GM19463 (cell line): ENCODE results near the gene TIMM10B.

Experiments used
- ATAC-seq: cut with Tn5 transposase; IDR thresholded peaks from one replicate; pipeline ENCODE4 v1.9.1; 2021; ENCODE audit warnings: mild to moderate bottlenecking, moderate library complexity; ENCODE audit not compliant: unreplicated experiment

Gene TIMM10B, protein sequence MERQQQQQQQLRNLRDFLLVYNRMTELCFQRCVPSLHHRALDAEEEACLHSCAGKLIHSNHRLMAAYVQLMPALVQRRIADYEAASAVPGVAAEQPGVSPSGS

DNA sequence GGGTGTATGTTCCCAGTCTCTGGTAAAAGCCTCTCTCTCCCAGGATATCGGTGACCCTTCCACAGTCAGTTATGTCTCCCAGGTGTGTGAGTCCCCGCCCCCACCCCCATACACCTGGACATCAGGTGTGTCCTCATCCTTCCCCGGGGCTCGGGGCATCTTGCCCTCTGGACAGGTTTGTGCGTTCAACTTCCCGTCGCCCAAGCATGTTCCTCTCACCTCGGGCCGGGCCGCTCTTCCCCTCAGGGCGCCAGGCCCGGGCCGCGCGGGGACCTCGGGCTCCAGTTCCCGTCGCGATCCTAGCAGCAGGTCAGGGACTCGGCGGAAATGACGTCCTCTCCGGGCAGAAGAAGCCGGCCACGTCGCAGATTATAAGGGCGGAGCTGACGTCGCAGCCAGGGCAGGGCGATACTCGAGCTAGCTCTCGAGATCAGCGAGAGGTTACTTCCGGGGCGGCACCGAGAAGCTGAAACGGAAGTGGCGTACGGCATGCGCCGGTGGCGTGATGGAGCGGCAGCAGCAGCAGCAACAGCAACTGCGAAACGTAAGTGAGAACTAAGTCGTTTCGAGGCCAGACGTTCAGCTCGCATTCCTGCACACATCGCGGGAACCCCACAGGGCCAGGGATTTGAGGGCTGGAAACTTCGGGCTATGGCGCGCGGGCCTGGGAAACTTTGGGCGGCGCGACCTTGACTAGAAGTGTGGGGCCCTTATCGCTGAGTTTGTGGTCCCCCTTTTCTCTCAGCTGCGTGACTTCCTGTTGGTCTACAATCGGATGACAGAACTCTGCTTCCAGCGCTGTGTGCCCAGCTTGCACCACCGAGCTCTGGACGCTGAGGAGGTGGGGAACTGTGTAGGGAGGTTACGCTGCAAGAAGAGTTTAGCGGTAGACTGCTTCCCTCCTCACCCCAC, at the start of gene TIMM10B, which contains the start of gene ARFIP2:
Gene TIMM10B (plus strand): TSS at position 490 of the 912 bp plus-strand sequence. CDS start 16 bp downstream, at position 506.
Gene ARFIP2 (minus strand): TSS at position 320 of the 912 bp plus-strand sequence. CDS start 910 bp downstream, outside the sequence.
- ATAC-seq: peak; percentile 99

DNA sequence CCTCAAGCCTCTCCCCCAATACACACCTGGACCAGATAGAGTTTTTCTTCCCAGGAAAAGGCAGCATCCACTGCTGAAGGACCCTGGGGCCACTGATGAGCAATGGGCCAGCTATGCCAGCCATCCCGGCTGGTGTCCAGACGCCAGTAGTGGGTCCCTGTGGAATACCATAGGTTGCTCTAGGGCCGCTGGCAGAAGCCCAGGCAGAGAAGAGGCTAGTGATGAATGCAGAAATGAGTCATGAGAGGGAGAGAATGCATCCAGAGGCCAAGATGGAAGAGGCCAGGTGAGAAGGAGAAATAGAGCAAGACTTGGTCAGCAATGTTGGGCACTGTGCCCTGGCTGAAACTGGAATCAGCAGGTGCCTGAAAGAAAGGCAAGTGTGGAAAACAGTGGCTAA, 49.4 kb upstream of the TIMM10B start:
- ATAC-seq: no peak

DNA sequence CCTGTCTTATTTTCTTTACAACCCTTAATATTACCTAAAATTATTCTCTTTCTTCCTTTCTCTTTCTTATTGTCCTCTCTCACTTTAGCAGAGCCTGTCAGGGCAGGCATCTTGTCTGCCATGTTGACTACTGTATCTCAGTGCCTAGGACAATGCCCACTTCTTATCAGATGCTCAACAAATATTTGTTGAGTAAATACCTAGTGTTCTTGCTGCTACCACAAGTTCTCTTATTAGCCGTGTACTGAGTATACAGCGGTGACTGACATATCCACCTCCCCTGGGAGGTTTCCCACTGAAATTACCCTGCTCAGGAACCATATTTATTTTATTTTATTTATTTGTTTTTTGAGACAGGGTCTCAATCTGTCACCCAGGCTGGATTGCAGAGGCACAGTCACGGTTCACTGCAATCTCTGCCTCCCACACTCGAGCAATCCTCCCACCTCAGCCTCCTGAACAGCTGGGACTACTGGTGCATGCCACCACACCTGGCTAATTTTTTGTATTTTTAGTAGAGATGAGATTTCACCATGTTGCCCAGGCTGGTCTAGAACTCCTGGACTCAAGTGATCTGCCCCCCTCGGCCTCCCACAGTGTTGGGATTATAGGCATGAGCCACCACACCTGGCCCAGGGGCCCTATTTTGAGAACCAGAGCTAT, 47.2 kb upstream of the TIMM10B start:
- no peak for ATAC-seq

DNA sequence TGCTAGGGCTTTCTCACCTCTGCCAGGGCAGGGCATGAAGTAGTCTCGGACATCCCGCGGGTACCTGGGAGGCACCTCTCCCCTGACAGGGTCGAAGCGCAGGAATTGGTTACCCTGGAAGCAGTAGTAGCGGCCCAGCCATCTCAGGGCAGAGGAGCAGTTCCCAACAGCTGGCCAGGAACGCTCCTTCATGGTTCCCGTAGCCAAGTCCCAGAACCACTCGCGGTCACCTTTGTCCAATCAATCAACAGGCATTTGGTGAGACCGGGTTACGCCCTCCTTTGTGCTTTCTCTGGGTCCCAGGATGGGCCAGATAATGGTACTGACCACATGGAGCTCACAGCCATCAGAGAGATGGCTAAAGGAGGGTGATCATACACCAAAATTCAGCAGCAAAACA, 43.9 kb upstream of the TIMM10B start:
- ATAC-seq: no peak

DNA sequence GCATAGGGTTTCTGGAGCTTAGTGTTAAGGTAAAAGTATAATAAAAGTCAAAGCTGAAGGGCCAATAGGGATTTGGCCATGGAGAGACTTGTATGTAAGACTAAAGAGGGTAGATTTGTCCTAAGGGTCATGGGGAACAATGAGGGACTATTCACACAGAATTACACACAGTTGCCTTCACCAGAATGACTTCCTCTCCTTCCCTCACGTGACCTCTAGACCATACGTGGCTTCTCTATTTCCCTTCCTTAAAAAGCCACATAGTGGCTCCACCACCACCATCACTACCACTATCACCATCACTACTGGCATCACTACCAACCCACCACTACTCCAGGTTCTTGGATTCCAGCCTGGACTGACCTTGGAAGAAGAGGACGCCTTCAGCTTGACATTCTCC, 43.3 kb upstream of the TIMM10B start:
- ATAC-seq: no peak

DNA sequence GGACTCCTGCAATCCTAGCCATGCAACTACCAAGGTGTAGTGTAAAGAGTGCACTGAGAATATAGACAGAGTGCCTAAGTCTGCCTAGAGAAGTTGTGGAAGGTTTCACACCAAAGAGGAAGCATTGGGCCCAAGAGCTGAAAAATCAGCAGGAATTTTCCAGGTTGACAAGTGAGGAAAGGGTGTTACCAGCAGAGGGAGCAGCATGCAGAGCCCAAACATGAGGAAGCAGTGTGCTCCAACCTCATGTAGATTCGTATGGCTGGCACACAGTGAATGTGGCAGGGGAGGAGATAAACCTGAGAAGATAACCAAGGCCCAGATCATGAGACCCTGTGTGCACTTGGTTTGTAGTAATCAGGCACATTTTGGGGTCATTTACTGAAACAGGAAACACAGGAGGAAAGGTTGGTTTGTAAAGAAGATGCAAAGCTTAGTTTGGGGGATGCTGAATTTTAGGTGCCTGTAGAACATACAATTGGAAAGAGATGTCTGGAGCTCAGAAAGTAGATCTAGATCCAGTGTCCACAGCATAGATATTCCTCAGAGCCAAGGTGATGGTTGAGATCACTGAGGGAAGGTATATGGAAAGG, 42.2 kb upstream of the TIMM10B start:
- no peak for ATAC-seq

DNA sequence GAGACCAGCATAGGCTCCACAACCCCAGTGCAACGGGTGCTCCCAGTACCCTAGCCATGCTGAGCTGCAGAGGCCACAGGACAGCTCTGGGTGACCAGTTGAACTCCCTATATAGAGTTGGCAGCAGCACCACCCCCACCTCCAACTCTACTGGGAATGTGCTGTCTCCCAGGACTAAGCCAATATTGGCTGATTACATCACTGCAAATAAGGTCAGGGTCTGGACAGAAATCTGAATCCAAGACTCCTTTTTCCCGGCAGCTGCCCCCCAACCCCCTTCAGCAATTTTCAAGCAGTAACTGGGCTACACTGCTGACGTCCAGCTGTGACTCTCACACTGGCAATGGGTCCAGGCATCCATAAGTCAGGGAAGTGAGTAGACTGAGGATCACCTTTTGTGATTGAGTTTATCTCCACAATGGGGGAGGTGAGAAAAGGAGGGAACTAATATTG, 40.4 kb upstream of the TIMM10B start, which contains the start of gene HPX:
Gene HPX (minus strand): TSS at position 82 of the 453 bp plus-strand sequence. CDS start 24 bp downstream, at position 58.
- no peak for ATAC-seq

DNA sequence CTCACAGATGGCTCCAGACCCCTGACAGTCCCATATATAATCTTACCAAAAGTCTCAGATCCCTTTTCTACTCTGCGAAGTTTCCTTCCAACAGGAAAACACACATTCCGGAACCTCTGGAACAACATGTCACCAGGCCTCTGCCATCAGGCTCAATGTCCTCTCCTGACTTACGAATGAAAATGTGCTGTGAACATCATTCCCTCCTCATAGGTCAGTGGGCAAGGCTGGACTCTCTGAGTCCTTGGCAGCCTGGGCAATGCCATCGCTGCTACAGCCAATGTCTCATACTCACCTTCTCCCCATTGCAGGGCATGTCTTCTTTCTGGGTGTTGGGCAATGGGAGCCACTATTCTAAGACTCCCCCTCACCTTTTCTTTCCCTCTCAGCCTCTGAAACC, 38.9 kb upstream of the TIMM10B start:
- no peak for ATAC-seq

DNA sequence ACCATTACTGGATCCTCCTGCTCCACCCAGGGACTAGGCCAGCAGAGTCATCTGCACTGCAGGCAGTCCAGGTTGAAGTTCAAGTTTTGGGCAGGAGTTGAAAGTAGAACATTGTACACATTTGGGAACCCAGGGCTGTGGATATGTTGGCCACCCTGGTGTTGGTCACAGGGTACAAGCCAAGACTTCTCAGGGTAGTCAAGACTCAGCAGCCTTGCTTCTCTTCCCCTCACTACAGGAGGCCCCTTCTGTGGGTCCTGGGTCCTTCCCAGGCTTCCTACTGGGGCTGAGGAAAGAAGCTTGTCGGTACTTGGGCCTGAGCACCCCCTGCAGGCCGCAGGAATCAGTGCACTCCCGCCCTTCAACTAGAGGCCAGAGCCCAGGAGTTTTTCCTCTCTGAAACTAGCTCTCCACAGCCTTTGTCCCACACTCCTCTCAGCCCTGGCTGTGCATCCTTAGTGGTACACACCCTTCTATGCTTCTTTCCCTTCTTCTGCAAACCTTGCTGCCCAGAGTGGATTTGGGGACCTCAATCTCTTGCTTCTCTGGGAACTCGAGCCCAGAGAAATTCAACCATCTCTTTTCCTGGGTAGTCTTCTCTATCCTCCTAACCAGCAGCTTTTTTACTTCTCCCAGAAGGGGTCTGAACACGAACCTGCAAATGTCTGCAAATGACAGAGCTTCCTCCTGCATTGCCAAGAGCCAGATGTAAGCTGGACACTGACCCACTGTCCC, 37.9 kb upstream of the TIMM10B start:
- peak; percentile 91 for ATAC-seq

DNA sequence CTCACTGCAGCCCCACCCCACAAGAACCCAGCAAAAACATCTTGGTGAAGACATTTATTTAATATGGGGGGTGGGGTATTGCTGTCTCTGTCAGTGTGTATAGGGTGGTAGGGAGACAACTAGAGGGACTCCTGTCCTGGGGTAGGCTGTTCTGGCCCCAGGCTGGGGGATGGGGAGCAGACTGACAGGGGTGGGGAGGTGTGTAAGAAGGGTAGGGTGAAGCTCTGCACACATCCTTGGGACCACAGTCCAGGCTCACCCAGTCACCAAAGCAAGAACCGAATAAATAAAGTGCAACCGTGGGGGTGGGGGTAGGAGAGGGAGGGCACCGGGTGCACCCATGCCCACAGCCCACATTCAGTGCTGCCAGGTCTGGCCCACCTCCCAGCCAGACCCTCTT, 32.7 kb upstream of the TIMM10B start:
- ATAC-seq: no peak

DNA sequence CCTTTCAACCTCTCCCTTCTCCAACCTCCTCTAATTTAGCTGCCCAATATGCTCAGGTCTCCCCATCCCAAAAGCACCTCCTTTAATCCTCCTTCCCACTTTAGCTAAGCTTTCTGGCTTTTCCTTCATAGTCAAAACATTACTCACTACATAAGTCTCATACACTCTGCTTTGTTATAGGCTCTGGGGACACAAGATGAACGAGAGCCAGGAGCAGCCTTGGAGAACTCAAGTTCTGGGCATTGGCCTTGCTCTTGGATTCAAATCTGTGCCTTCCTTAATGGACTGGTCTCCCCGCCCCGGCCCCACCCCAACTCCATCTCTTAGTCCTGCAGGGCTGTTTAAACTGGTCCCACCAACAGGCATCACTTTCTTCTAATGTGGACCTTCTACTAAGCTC, 29.1 kb upstream of the TIMM10B start:
- no peak for ATAC-seq

DNA sequence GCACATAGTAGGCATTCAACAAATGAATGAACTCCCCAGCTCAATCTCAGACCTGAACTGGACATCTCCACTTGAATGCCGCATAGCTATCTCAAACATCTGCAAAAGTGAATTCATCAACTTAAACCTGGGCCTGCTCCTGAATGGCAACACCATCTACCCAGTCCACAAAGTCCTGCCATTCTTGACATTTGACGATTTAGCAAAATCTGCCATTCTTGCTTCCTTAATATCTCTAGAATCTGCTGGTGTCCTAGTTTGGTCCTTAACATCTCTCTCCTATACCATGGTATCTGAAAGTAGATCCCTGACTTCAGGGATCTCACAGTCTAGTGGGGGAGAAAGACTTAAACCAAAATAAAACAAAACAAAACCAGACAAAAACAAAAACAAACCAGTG, 28.1 kb upstream of the TIMM10B start:
- no peak for ATAC-seq

DNA sequence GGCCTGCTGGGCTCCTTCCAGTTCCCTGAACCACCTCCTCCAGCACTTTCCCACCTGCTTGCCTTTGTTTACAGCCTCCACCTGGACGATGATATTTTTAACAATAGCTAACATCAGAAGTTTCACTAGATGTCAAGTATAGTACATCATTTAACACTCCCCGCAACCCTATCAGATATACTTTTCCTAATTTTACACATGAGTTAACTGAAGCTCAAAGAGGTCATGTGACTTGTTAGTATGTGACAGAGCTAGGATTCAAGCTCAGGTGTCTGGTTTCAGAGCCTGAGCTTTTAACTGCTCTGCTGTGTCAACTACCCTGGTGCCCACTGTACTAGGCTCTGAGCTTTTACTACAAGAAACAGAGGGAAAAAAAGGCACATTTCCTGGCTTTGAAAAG, 26.2 kb upstream of the TIMM10B start:
- no peak for ATAC-seq

DNA sequence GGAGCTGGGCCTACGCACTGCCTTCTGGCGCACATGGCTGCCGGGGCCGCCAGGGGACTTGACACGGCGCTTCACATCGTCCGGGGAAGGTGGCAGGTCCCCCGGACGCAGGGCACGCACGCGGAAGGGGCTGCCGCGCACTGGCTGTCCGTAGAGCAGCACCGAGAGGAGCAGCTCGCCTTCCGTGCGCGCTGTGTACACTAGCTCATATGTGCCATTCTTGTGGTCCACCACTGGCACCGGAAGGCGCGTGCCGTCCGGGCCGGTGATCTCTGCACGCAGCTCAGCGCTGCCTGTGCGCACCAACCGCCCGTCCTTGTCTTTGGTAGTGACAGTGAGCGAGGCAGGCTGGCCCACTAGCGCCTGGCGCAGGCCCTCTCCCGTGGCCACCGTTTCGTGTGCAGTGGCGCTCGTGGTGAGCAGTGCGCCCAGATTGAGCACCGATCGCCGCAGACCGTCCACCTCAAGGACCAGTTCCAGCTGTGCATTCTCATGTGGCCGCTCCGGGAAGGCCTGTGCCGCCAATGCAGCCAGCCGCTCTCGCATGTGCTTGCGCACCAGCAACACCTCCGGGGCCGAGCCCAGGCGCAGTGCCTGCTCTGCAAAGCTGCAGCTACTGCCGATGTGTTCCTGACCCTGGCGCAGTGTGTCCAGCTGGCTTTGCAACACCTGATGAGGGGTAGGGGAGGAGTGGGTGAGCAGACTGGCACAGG, 24.8 kb upstream of the TIMM10B start:
- no peak for ATAC-seq

DNA sequence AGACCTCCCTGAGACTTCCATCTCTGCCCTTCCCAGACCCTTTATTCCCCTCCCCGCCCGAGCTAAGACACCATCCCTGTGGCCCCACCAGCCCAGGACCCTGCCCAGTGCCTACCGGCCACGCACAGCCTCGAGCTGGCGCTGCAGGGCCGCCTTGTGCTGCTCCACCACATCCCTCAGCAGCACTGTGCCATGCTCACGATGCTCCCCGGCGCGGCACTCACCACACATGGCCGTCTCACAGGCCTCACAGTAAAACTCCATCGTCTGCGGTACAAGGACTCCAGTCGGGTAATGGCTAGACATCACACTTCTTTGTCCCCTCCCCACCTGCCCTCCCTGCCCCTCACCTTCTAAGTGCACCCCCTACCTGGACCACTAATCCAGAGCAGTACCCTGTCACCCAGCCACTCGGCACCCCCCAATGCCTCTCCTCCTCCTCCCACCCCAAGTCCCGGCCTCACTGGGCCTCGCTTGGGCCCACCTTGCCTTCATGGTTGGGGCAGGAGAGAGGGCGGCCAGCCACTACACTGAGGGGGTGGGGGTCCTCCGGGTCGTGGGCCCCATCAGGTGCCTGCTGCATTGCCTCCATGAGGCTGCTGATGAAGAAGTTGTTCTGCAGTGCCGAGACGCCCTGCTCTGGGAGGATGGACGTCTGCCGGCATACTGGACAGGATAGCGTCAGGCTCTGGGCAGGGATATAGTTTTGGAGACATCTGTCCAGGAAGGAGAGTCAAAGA, 23.6 kb upstream of the TIMM10B start:
- ATAC-seq: no peak

DNA sequence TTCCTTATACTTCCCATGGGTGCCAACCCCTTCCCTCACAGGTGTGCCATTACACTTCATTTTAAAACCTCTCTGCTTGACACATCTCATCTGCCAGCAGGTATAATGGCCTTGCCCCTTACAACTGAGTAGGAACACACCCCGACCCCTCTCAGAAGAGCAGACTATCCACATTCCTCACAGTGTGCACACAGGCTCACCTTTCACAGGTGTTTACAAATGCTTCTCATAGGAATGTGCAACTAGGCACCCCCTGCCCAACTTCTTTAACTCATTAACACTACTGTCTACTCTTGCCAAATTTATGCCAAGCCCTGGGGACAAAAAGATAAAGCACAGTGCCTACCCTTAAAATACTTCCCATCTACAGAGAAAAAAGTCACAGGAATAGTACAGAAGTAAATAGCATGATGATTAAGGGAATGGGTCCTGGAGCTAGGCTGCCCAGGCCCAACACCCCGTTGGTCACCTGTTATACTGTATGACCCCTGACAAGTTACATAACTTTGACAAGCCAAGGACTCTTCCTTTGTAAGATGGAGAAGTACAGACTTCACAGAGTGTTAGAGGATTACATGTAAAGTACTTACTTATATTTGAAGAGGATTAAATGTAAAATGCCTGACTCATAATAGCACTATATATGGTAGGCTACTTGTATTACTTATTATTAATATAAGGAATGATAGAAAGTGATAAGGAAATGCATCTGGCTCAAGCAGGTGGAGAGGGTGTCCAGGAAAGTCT, 22.8 kb upstream of the TIMM10B start:
- ATAC-seq: no peak

DNA sequence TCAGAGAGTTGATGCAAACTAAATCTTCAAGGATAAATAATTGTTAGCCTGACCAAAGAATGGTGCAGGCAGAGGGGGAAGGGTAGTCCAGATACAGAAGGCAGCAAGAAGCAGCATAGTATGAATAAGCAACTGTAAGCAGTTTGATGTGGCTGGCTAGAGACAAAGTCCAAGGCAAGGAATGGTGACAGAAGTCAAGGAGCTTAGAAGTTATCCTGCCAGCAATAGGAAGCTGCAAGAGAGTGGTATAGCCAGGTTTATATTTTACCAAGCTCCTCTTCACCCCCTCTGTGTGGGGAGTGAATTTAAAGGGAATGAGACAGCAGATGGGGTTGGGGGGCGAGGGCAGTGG, 22.2 kb upstream of the TIMM10B start:
- ATAC-seq: no peak

DNA sequence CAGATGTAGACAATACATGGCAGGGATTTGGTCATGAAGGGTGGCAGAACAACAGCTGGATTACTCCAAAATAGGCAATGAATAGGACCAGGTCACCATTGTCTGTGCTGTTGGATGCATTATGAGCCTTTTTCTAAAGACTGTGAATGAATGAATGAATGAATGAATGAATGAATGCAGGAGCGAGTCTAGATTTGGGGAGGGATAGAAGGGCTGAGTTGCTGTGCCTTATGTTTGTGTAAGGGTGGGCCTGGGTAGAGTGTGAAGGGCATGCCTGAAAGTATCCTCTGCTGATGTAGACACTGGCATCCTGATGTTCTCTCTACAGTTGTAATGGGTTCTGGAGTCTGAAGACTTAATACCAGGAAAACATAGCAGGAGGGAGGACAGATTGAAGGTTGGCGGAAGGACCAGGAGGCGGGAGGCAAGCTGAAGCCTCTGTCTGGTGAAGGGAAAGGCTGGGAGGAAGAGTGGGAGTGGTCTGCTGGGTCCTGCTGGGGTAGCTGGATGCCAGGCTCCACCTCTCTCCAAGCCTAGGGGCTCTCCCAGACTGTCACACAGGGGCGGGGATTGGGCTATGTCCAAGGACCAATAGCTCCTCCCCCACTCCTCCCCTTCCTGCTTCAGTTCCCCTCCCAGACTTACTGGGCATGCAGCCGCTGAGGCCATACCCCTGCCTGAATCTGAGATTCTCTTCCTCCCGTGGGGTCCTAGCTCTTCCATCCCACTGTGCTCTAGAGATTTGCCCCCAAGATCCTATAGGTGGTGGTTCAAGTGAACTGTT, 12.4 kb upstream of the TIMM10B start:
- peak; percentile 69 for ATAC-seq
